ENCODE measurements around the gene CEP162.
"Not testable (repeated sequence)": the region's sequence is repeated elsewhere in the genome, so short reads cannot be mapped to it uniquely, and the experiment has no call there.

DNA sequence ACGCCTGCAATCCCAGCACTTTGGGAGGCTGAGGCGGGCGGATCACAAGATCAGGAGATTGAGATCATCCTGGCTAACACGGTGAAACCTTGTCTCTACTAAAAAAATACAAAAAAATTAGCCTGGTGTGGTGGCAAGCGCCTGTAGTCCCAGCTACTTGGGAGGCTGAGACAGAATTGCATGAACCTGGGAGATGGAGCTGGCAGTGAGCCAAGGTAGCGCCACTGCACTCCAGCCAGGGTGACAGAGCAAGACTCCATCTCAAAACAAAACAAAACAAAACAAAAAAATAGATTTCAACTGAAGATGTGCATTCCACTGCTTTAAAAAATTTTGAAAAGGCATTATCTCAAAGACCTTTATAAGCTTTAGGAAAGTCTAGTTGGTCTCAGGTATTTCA lies 27.5 kb downstream of the CEP162 start:
- not testable (repeated sequence) for TF ChIP-seq CTCF, POLR2A (IDR thresholded peaks at IDR 0.05)

All from tibial nerve (tissue), 3 donors.